ENCODE results near the gene CACNB1.

CACNB1 gene

DNA sequence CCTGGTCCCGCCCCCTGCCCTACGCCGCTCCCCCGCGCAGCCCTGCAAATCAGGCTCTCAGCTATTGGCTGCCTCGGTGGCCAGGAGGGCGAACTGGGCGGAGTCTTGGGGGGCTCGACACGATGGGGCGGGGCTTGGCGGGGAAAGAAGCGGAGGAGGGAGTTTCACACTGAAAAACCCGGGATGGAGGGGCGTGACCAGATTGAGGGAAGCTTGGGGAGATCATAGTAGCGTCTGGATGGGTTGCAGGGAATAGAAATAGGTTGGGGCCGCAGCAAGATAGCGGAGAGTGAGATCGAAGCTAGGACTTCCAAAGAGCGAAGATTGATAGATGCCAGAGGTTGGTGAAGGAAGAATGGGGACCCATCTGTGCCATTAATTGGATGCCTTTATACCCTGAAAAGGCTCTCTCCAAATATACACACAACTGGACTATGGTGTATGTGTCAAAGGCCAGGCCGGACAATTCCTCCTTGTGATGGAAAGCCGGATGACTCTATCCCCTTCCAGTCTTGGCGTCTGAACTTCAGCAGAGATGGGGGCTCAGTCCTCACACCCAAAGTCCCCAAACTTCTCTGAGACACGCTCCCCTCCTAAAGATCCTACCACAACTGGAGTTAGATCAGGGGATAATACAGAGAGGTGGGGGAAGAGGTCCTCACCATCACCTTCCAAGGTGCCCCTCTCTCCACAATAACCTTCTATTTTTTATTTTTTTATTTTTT is 28.7 kb upstream of the CACNB1 start:
- DNase-seq (ENCODE audit: low spot score) = peak; percentile 84

DNA sequence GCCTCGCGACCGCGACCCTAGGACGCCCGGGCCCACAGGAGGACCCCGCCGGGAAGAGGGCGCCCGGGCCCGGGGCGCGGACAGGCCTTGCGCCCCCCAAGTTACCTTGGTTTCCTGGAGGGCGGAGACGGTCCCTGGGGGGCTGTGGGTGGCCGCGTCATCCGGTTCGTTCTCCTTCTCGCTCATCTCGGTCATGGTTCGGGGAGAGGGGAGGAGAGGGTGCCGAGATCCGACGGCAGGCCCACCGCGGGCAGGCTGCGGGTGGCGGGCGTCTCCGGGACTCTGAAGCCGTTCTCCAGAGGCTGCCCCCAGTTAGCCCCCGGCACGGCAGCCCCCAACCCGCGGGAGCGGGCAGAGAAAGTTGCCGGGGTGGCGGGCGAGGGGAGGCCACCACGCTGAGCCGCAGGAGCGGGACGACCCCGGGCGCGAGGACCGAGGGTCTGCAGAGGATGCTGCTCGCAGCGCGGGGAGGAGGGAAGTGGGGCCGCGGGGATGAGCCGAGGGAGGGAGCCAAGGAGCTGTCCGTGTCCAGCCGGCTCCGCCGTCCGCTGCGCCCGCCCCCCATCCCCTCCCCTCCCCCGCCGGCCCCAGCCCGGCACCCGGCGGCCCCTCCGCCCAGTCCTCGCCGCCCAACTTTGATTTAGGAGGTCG is 28.0 kb upstream of the CACNB1 start, which contains the start of gene STAC2:
TSS of gene STAC2 (minus strand) at position 638 of the 651 bp plus-strand sequence. CDS start at position 195, 443 bp downstream.
- DNase-seq (ENCODE audit: low spot score) = no peak

DNA sequence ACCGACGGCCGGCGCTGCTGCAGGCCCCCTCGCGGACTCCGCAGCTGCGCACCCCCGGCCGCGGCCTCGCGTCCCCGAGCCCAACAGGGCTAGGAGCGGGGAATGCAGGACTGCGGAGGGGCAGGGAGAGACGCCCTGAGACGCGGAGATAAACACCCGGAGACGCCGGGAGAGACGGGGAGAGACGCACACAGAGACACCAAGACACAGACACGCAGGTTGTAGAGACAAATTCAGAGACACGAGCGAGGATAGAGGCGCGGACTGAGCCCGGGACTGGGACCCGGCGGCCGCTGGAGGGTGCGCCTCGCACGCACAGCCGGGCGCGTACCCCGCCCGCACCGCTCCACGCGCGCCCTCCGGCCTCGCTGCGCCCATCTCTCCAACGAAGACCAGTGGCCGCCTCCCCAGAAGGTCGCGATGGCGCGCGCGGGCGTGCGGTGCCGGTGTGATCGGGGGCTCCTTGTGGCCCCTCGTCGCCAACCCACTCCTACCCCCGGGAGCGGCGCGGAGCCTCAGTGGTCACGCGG is 27.4 kb upstream of the CACNB1 start:
- DNase-seq (ENCODE audit: low spot score) = no peak

DNA sequence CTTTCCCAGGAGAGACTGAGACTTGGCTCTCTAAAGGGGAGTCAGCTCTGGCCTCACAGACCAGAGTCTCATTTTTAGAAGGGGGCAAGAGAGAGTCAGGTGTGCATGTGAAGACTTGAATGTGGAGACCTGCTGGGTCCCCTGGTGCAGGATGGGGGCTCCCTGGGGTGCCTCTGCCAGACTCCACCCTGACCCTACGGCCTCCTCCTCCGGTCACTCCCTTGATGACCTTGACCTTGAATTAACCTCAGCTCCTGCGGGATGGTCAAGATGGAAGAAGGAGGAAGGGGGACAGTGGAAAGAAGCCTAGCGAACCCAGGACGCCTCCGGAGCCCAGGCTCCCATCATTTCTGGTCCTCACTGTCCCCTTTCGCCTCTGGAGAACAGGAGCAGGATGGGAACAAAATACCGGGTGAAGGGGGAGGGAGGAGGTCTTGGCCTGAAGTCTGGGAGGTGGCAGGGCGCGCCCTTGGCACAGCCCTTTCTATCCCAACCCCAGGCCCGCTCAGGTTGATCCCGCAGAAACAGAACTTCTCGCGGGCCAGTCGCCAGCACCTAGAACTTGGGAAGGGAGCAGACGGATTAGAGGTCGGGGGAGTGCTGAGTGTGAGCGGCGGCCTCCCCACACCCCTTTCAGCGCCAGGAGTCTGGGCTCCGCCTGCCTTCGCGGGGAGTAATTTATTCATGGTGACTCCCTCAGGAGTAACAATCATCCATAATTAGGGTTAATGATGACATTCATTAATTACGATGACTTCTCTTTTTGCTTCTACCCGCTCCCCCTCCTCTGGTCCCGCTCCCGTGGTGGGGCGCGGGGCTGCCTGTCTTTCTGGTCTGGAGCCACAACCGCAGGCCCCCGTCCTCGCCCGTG is 26.7 kb upstream of the CACNB1 start:
- no peak for DNase-seq (ENCODE audit: low spot score)

DNA sequence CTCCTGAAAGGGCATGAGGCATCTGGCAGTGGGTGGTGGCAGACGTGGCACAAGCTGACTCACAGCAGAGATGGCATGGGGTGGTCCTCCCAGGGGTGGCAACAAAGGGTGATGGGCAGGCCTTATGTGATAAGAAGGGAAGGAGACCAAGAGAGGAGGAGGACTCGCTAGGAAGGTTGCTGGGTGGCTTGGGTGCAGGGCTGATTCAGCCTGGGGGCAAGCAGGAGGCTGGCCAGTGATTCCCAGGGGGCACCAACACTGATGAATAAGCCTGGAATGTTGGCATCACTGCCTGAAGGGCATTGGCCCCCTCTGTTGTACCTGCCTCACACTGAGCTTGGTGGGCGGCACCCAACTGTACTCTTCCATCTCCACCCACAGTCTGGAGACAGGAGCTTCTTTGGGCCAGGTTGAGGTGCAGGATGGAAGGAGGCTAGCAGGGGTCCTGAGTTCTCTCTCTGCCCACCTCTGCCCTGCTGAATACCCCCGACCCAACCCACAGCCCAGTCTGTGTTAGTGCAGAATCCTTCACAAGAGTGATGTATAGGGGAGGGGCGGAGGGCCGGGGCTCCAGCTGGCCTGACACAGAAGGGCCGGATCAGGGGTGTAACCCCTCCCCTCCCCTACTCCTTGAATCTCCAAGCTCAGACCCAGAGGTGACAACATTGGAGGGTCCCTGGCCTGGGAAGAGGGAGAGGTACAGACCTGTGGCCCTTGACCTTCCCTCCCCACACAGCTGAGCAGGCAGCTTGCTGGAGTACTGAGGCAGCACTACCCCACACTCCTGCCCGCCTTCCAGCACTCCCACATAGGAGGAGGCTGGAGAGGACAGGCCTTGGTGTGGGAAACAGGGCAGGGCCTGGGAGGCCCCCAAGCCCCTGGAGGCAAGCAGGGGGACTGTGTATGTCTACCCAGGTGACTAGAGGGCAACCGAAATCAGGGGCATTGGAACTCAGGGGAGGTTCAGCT is 25.7 kb upstream of the CACNB1 start:
- no peak for DNase-seq (ENCODE audit: low spot score)

DNA sequence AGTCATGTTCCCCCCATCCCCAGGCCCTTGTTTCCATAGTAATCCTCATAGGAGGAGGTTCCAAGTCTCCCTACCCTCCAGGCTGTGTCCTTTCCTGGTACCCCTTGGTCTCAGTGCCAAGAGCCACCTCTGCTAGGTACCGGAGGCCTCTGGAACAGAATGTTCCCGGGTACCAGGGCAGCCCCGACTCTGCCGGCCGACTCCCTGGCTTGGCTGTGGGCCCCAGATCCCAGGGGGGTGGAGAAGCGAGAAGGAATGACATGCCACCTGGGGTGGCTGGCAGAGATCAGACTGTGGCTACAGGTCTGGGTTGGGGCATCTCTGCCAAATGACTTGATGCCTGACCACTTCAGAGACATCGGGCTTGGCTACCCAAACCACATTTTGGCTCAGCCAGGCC is 24.7 kb upstream of the CACNB1 start:
- DNase-seq (ENCODE audit: low spot score) = no peak

DNA sequence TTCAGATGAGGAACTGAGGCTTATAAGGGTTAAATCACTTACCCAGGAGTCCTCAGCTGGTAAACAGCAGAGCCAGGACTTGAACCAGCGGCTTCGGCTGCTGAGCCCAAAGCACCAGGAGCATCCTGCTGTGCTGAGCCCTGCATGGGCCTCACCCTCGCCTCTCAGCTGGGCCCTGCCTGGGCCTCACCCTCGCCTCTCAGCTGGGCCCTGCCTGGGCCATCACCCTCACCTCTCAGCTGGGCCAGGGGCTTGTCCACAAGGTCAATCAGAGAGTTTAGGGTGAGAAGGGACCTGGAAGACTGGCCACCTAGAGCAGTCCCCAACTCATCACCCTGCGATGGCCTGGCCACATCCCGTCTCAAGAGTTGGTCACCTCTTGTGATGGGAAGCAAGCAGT is 24.1 kb upstream of the CACNB1 start:
- DNase-seq (ENCODE audit: low spot score) = no peak

DNA sequence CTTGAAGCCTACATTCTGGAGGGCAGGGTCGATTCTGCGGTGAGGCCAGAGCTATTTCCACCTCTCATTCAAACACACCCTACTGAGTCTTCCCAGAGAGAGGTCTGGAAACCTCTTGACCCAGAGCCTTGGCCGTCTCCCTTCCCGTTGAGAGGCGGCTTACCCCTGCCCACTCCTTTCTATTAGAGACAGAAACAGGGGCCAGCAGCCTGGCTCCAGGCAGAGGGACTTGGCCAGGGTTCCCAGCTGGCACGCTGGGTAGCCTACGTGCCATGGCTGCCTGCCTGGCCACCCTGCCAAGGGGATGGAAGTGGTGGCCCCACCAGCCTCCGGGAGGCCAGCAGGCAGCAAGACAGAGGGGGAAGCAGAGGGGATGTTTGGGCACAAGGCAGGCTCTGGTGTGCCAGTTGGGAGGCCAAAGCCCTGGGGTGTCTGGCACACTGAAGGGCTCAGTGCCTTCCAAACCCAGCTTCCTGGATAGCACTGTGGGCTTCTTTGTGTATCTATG is 22.2 kb upstream of the CACNB1 start:
- no peak for DNase-seq (ENCODE audit: low spot score)

DNA sequence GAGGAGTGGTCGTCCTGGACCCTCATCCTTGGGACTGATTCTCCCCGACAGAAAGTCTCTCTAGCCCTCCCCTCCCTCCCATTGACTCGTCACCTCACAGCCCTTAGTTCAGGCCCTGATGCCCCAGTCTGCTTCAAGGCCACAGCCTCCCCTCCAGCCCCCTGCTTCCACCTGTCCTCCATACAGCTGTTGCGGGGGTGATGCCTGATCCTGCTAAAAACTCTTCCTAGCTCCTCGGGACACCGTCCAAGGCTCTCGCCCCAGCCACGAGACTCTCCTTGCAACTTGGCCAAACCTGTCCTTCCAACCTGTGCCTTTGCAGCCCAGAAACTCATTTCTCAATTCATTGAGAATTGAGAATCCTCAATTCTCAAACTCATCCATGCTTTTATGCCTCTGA is 21.4 kb upstream of the CACNB1 start:
- DNase-seq (ENCODE audit: low spot score) = no peak

DNA sequence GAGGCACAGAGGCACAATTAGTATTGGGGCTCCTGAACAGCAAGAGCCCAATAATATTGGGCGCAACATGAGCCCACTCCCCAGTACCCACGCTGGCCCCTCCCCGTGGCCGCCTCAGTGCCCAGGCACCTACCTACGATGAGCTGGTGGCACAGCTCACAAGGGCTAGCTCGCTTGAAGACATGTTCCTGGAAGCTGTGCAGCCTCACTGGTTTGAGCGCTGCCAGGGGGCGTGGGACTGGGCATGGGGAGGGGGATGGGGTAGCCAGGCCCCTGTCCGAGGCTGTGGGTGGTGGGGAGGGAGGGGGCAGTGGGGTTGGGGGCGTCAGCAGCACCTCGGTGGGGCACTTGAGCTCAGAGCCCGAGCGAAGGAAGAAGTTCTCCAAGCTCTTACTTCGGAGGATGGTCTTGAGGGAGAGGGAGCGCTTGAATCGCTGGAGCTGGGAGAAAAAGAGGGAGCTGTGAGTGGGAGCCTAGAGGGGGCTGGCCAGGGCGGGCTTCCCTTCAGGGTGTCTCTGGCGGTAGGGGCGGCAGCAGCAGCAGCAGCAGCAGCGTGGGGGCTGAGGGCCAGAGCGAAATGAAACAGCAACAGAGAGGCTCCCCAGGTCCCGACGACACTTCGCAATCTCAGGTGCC is 20.4 kb upstream of the CACNB1 start:
- DNase-seq (ENCODE audit: low spot score) = no peak

DNA sequence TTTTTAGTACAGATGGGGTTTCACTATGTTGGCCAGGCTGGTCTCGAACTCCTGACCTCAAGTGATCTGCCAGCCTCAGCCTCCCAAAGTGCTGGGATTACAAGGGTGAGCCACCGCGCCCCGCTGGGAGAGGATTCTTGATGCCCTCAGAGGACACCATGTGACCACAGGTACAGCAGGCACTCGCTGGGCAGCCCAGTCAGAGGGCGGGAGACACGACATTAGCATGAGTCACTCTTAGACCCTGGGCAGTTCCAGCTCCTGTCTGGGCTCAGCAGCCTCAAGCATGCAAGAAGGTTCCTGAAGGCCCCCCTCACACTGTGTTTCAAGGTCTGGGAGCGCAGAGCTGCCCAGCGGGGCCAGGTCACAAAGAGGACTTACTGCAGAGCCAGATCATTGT is 16.4 kb upstream of the CACNB1 start:
- DNase-seq (ENCODE audit: low spot score) = no peak

DNA sequence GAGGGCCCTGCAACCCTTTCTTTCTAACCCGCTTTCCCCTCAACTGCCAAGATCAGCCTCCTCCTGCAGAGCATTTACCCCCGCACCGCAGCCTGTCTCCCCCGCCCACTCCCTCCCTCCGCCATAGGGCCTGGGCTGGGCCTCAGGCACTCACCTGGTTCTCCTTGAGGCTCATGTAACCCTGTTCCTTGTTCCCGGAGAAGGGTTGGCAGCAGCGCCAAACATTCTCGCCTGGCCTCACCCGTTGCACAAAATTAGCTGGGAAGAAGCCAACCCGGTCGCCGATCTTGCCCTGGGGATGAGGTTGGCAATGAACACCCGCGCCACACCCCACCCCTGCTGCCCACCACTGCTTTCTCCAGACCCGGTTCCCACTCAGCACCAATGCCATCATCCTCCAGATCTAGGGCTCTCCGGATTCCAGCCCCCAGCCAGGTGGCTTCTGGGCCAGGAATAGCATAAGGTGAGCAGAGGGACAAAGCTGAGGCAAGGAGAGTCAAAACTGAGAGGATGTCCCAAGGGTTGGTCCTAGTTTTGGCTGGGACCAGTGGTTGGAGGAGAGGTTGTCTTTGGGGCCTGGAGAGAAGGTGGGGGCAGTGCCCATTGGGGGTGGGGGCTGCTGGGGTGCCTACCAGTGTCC is 15.5 kb upstream of the CACNB1 start:
- DNase-seq (ENCODE audit: low spot score) = no peak

DNA sequence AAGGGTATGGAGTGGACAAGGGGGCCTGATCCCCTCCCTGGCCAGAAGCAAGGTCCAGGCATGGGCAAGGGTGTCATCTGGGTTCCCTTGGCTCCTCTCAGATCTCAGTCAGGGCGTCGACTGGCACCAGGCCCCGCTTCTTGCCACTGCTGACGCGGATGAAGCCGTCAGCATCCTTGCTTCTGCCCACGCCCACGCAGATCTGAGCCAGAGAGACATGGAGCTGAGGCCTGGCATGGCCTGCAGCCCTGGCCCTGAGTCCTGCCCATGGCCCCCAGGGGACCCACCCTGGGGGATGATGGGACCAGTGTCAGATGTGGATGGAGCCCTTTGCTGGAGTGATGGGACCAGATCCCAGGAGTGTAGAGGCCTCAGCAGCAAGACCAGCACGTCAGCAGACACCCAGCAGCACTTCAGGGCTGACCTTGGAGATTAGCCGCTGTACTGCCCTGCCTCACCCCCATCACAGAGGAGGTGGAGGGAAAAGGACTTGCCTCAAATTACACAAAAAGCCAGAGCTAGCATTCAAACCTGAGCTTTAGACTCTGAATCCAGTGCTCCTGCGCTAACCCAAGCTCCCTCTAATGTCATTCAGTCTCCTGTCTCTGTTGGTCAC is 14.8 kb upstream of the CACNB1 start:
- DNase-seq (ENCODE audit: low spot score) = no peak

DNA sequence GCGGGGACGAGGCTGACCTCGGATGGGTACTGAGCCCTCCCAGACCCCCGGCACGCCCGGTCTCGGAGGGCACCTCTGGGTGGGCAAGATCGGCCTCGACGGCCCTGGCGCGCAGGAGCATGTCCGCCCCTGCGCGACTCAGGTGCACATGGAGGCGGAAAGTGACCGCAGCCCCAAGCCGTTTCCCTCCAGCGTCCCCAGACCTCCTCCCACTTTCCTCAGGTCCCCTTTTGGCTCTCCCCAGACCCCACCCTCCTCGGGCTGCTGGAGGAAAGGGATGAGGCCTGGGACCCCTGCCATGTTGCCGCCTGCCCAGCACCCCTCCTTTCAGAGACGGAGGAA is 12.6 kb upstream of the CACNB1 start:
- no peak for DNase-seq (ENCODE audit: low spot score)

DNA sequence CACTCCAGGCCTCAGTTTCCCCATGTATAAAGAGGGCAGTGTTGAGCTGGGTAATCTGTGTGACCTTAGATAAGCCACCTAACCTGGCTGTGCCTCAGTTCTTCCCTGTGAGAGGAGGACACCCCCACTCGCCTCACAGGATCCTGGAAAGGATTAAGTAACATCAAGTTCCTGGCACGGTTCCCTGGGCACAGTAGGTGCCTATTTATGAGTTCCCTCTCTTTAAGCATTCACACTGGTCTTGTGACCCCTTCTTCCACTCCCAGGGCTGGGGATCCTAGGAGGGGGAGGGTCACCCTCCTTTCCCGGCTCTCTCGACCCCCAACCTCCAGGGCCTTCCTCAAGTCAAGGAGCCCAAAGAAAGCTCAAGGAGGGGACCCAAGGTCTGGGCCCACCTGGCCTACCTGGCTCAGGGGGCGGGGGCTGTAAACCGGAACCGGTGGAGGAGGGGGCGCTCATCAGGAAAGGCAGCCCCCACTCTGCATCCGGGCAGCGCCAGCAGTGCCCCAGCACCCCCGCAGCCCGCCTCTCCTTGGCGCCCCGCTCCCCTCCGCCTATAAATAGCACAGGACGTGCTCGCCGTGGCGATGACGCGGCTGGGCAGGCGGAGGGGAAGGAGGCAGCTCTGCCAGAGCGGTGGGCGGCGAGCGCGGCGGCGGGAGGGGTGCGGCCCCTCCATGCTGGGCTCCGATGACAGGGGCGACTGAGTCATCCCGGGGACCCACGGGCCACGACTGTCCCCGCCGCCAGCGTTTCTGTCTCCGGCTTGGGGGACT is 12.0 kb upstream of the CACNB1 start:
- DNase-seq (ENCODE audit: low spot score) = peak; percentile 78

DNA sequence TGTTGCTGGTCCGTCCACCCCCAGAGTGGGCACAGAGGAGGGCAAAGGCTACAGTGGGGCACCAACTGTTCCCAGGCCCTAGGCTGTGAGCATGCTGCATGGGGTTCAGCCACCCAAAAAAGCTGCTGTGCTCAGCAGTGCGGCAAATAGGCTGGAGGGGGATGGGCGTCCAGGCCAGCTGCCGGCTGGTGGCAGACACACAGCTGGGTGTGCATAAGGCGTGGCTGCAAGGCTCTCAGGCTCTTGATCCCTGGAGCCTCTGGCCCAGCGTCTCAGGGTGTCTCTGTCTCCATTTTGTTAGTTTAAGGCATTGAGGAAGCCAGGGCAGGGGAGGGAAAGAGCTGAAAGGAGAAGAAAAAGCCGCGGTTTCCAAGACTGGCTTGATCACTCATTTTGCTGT is 11.4 kb upstream of the CACNB1 start:
- DNase-seq (ENCODE audit: low spot score) = no peak

DNA sequence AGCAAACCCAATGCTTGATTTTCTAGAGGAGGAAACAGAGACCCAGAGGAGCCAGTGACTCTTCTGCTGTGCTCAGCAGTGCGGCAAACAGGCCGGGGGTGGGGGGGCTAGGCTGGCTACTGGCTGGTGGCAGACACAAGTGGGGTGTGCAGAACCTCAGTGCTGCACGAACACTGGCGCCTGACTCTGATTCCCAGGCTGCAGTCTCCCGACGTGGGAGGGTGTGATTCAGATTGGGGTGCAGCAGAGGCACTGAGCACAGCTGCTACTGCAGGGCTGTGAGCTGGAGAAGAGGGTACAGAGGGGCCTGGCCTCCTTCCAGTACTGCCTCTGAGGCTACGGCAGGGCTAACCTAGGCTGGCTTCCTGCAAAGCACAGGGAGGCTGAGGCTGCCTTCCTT is 10.7 kb upstream of the CACNB1 start:
- no peak for DNase-seq (ENCODE audit: low spot score)

DNA sequence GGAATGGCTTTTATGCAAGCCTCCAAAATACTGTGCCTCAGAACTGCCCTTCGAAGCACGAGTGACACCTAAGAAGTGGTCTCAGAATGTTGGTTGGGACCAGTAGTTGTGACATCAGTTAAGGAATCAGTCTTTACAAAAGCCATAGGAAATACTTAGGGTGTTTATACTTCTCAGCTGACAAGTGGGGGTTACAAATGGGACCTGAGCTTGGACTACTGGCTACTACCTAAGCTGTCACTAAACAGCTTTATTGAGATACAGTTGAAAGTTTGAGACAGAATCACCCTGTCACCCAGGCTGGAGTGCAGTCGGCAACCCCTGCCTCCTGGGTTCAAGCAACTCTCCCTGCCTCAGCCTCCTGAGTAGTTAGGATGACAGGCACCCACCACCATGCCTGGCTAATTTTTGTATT is 7.7 kb upstream of the CACNB1 start:
- DNase-seq (ENCODE audit: low spot score) = no peak

DNA sequence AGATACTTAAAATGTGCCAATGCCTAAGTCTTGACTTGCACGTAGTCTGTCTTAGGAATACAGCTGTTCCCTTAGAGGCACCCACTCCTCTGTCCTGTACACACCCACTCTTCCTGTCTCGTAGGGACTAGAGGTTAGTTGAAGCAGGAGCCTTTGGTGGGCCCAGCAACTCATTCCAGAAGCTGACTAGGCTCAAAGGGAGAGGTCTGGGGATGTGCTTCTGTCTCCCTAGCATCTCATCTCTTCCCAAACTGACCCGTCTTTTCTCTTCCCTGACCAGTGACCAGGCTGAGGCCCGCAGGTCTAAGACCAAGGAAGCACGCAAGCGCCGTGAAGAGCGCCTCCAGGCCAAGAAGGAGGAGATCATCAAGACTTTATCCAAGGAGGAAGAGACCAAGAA is 6.8 kb upstream of the CACNB1 start:
- no peak for DNase-seq (ENCODE audit: low spot score)

All from left forelimb (tissue), 1 donor.